VCaP (cell line): ENCODE results near the gene TAF3.

Experiments
- H3K27ac ChIP-seq: fragments of 450-650 bp; 2 replicates; pipeline ENCODE4 v1.5.1; 2017
- TF ChIP-seq, protein P1 (sequence below): fragments of 450-650 bp; conservative IDR thresholded peaks from 2 replicates; pipeline ENCODE4 v1.5.1; 2017; ENCODE audit warnings: mild to moderate bottlenecking, moderate library complexity

The TAF3 gene

DNA sequence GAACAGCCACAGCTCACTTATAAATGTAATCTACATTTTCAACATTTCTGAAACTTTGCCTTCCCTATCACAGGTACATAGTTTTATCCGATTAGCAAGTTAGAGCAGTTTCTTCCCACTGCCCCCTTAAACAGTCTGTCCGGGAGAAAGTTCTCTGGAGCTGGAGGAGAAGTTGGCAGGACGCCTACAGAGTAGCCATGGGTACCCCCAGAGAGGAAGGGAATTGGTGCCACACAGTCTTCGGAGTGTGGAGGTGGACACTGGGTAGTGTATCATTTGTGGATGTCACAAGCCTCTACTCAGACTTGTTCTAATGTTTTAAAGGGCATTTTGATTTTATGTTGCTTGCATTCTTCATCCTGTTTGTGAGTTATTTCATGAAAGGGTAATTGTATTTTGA, 39.0 kb downstream of the TAF3 start:
- no peak overlapping the region for H3K27ac ChIP-seq
- TF ChIP-seq, protein P1, sequence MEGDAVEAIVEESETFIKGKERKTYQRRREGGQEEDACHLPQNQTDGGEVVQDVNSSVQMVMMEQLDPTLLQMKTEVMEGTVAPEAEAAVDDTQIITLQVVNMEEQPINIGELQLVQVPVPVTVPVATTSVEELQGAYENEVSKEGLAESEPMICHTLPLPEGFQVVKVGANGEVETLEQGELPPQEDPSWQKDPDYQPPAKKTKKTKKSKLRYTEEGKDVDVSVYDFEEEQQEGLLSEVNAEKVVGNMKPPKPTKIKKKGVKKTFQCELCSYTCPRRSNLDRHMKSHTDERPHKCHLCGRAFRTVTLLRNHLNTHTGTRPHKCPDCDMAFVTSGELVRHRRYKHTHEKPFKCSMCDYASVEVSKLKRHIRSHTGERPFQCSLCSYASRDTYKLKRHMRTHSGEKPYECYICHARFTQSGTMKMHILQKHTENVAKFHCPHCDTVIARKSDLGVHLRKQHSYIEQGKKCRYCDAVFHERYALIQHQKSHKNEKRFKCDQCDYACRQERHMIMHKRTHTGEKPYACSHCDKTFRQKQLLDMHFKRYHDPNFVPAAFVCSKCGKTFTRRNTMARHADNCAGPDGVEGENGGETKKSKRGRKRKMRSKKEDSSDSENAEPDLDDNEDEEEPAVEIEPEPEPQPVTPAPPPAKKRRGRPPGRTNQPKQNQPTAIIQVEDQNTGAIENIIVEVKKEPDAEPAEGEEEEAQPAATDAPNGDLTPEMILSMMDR = no peak

DNA sequence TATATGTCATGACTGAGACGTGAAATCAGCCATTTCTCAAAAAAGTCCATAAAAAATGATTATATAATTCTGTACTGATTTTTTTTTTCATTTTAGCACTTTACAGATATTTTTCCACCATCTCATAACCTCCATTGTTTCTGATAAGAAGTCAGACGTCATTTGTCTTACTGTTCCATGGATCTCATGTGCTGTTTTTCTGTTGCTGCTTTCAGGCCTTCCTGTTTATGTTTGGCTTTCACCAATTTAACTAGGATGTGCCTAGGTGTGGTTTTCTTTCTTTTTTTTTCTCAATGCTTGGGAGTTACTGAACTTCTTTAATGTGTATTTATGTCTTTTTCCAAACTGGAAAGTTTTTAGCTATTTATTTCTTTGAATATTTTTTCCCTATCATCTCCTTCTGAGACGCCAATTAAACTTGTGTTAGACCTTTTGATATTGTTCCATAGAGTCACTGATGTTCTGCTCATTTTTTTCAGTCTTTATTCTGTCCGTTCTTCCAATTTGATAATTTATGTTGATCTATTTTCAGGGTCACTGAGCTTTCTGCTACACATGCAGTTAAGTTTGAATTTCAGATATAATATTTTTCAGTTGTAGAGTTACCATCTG, 43.3 kb downstream of the TAF3 start:
- TF ChIP-seq, protein P1 = no peak
- H3K27ac ChIP-seq = no peak overlapping the region

DNA sequence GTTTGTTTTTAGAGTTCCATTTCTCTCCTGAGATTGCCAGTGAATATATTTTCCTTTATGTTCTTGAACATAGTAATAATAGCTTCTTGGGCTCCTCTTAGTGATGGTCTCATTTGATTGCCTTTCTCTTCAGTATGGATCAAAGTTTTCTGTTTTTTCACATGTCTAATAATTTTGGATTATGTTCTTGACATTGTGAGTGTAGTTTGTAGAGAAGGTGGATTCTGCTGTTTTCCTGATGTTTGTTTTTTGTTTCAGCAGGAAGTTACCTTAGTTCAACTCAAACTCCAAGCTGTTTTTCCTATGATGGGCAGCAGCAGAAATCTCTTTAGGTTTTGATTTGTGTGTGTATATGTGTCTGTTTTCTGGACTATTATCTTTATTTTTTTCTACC, 43.8 kb downstream of the TAF3 start:
- TF ChIP-seq, protein P1 = no peak
- no peak overlapping the region for H3K27ac ChIP-seq

DNA sequence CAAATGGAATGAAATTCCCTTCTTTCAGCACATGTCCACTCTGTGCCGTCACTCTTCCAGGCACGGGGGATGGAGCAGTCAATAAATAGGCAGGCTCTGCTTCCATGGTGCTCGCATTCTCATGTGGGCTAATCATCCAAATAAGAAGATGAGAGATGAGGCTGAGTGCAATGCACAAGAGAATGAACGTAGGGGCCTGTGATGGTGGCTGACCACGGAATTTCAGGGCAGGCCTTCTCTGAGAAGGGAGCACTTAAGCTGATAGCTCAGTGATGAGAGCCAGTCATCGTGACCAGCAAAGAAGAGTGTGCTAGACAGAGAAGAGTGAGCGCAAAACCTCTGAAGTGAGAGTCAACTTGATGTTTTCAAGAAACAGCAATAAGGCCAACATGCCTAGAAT, 47.9 kb downstream of the TAF3 start:
- TF ChIP-seq, protein P1 = no peak
- H3K27ac ChIP-seq = no peak overlapping the region

DNA sequence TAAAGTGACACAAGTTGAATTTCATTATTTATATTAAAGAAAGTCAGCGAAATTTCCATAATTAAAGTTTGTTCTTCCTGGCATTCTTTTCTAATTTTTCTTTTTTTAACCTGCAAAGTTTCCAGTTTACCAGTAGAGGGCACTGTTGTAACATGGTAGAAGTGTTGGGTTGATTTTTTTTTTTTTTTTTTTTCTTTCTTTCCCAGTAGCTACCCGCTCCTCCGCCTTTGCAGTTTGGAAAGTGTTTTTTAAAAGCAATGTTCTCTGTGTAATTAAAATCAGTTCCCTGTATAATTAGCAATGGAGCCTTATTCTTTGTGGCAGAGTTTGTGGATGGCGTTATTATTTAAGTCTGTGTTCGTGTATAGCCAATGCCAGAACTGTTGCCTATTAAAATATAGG, 53.7 kb downstream of the TAF3 start:
- TF ChIP-seq, protein P1 = peak; percentile 81
- H3K27ac ChIP-seq = no peak overlapping the region

DNA sequence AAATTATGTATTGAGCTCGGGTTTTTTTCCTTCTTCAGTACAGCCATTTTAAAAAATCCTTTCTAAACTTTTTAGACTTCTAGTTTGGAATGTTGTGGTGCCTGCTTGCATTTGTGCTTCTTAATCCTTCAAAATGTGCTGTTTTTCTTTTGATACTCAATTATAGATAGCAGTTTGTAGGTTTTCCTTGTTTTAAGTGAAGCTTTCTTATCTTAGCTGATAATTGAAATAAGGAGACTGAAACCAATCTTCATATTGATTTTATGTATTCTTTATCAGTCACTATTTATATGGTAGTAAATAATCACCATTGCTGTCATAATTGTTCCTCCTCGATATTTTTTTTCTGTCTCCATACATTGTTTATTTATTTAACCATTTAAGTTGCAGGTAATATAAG, 56.6 kb downstream of the TAF3 start:
- TF ChIP-seq, protein P1 = no peak
- no peak overlapping the region for H3K27ac ChIP-seq

DNA sequence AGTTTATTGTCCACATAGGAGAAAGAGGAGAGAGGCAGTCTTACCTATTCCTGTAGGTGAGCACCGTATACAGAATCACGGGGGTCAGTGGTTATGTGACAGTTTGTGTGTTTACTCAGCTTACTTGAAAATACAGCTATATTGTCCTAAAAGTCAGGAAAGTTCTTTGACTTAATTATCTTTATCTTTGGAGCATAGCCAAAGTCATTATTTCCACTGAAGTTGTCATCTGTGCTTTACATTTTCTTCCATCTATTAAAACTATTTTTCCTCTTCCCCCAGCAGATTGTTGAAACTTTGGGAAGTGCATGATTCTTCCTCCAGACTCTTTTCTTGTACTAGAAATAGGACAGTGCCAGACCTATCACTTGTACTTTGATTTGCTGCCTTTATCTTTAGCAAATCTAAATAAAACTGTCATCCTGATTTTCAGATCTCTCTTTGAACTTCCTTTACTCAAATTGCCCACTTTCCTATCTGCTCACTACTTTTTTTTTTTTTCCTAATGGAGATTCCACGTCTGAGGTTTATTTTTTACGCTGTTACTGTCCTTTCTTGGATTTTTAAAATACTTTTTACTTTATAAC, 58.3 kb downstream of the TAF3 start:
- no peak overlapping the region for H3K27ac ChIP-seq
- TF ChIP-seq, protein P1 = no peak
